Esophagus squamous epithelium (tissue), 5 donors: ENCODE results near the gene IGSF22. TPM values are rescaled to one million over a fixed set of nuclear protein-coding genes. Genes with fewer than 3 reads are reported as not detected.

Source experiments
- DNase-seq: peaks from one replicate; lab custom pipeline; 2025; lab: John Stamatoyannopoulos, UW
- H3K27ac ChIP-seq, 4 donors: fragments of 200-600 bp; sonication (generic); one replicate each; pipeline ENCODE4 v1.5.1; 2016 to 2019; ENCODE audit warnings: mild to moderate bottlenecking in 1 of 4
- H3K27me3 ChIP-seq, 4 donors: fragments of 200-600 bp; sonication (generic); 1 replicate in 3 of 4; 2 replicates in 1 of 4; pipeline versions ENCODE4 v1.5.1 to v1.6.0; 2017 to 2021; ENCODE audit warnings: antibody characterized with exemption in 1 of 4
- H3K36me3 ChIP-seq, 3 donors: fragments of 200-600 bp; sonication (generic); one replicate each; pipeline ENCODE4 v1.5.1; 2016 to 2019
- H3K4me1 ChIP-seq, 3 donors: fragments of 200-600 bp; sonication (generic); one replicate each; pipeline ENCODE4 v1.5.1; 2017 to 2019
- H3K4me3 ChIP-seq, 4 donors: fragments of 200-600 bp; sonication (generic); 1 replicate in 3 of 4; 2 replicates in 1 of 4; pipeline ENCODE4 v1.5.1; 2016 to 2019; ENCODE audit warnings: mild to moderate bottlenecking in 2 of 4, moderate library complexity in 1 of 4
- H3K9me3 ChIP-seq, 3 donors: fragments of 200-600 bp; sonication (generic); one replicate each; pipeline ENCODE4 v1.5.1; 2016 to 2019
- POLR2A ChIP-seq, 4 donors: fragments of 450-650 bp; IDR thresholded peaks; one replicate each; pipeline ENCODE4 v1.6.1; 2017; ENCODE audit warnings: antibody characterized with exemption in 4 of 4, mild to moderate bottlenecking in 4 of 4, moderate library complexity in 3 of 4
- WGBS, 2 donors: methylation state at CpG; one replicate each; pipeline ENCODE4 v1.1.5; 2018; 5-methylcytosine and 5-hydroxymethylcytosine counted together
- intact Hi-C: fragments of 100-400 bp; cut with DNase I; formaldehyde crosslinking; loops from one replicate; pipeline ENCODE4 v1.15.0; 2022
- total RNA-seq, 4 donors: library from RNA; depleted of rRNA; stranded (reverse); fragments of >200 nt; gene quantifications; one replicate each; pipeline ENCODE4 v1.1.0, GENCODE V29; 2016
- TF ChIP-seq, protein P1 (sequence below), 6 experiments: fragments of 450-650 bp in 4 of 6; fragments of 200-600 bp in 2 of 6; sonication (generic) in 2 of 6; IDR thresholded peaks; one replicate each; pipeline ENCODE4 v1.5.1; 2016 to 2019; ENCODE audit warnings: antibody characterized with exemption in 6 of 6, mild to moderate bottlenecking in 4 of 6, moderate library complexity in 4 of 6
- donor health status: DM: yes; HTN: yes; CAD: no.

Gene IGSF22
- total RNA-seq, 4 donors from 2014 or later, result under 0.01 TPM; not detected in 3

DNA sequence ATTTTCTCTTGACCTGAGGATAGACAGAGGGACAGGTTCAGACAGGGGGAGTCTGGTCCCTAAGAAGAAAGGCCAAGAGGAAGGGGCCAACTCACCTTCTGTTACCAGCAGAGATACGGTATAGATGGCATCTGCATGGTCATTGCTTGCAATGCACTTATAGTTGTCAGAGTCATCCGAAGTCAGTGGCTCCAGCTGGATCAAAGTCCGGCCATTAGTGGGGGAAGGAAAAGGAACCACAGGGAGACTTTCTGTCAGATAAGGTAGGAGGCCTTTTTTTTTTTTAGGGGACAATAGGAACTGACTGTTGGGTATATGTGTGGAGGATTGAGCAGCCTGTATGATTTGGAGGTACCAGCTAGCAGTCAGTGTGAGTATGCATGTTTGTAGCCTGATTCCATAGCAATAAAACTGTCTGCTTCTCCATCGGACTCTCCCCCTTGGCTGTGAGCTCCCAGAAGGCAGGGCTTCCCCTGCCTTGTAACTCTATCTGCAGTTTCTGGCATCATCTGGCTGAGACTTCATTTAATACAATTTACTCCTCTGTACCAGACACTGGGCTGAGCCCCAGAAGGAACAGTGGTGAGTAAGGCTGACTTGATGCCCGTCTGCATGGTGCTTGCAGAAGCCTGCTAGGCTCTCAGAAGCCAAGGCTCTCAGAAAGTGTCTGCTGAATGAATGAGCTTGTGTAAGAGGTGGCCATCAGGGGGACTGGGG, 5.7 kb downstream of the IGSF22 start:
- Histone ChIP-seq H3K4me3 (peak overlapping the region in 2 of 4 donors; percentile 57 to 70), H3K36me3 (no peaks in the 10 kb centered on the region), H3K27ac (peak overlapping the region in 3 of 4 donors; percentile 65 to 76 (median 70)), H3K27me3 (no peaks in the 10 kb centered on the region), H3K4me1 (peaks cover 4 to 23% (median 17%) of the 10 kb centered on the region in 3 donors), H3K9me3 (no peaks in the 10 kb centered on the region)
- intact Hi-C loops, result loop anchor here (10.0 kb wide), 1 partner anchor 175 kb away; no protein-coding TSS in a partner anchor
- 57 to 66% methylated on average over 4 to 5 of the region's 5 CpGs for WGBS, 2 donors
- DNase-seq, result no peak
- TF ChIP-seq, protein P1, sequence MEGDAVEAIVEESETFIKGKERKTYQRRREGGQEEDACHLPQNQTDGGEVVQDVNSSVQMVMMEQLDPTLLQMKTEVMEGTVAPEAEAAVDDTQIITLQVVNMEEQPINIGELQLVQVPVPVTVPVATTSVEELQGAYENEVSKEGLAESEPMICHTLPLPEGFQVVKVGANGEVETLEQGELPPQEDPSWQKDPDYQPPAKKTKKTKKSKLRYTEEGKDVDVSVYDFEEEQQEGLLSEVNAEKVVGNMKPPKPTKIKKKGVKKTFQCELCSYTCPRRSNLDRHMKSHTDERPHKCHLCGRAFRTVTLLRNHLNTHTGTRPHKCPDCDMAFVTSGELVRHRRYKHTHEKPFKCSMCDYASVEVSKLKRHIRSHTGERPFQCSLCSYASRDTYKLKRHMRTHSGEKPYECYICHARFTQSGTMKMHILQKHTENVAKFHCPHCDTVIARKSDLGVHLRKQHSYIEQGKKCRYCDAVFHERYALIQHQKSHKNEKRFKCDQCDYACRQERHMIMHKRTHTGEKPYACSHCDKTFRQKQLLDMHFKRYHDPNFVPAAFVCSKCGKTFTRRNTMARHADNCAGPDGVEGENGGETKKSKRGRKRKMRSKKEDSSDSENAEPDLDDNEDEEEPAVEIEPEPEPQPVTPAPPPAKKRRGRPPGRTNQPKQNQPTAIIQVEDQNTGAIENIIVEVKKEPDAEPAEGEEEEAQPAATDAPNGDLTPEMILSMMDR (IDR thresholded peaks at IDR 0.05), result no peak
- TF ChIP-seq POLR2A (IDR thresholded peaks at IDR 0.05), result no peak

DNA sequence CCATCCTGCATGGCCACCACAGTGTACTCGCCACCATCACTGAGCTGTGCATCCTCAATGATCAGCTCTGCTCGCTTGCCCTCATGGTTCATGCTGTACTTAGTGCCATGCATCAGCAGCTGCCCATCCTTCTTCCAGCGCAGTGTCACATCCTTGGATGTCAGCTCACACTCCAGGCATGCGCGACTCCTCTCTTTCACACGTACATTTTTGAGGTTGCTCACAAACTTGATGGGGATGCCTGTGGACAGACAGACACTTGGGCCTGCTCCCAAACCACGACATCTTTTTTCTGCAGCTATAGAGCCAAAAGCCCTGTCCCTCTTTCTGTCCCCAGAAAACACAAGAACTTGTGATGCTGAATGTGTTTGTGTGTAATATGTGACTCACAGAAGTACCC, 10.5 kb downstream of the IGSF22 start:
- no peak overlapping the region for H3K27ac ChIP-seq
- intact Hi-C loops, result no loop called here

GRCh38 chr11:18714443-18714780, 11.6 kb downstream of the IGSF22 start:
- Histone ChIP-seq H3K4me3 (no peak overlapping the region), H3K4me1 (no peaks in the 10 kb centered on the region), H3K27ac (no peak overlapping the region), H3K27me3 (no peaks in the 10 kb centered on the region), H3K36me3 (no peaks in the 10 kb centered on the region), H3K9me3 (no peaks in the 10 kb centered on the region)
- no peak for DNase-seq
- intact Hi-C loops, result no loop called here
- TF ChIP-seq POLR2A (IDR thresholded peaks at IDR 0.05), result no peak
- TF ChIP-seq, protein P1 (IDR thresholded peaks at IDR 0.05), result no peak
- WGBS, 2 donors, result 90 to 92% methylated on average over 7 to 10 of the region's 10 CpGs

More for the DNA sequence above, 10.5 kb downstream of the IGSF22 start:
- Histone ChIP-seq H3K4me1 (peaks cover 1 to 2% (median 1%) of the 10 kb centered on the region in 3 donors), H3K27me3 (no peaks in the 10 kb centered on the region), H3K4me3 (no peak overlapping the region), H3K9me3 (no peaks in the 10 kb centered on the region), H3K36me3 (no peaks in the 10 kb centered on the region)
- 72 to 76% methylated on average over 5 to 7 of the region's 7 CpGs for WGBS, 2 donors
- DNase-seq, result no peak
- TF ChIP-seq POLR2A (IDR thresholded peaks at IDR 0.05), result no peak
- TF ChIP-seq, protein P1 (IDR thresholded peaks at IDR 0.05), result no peak

GRCh38 chr11:18713646-18714442, 12.1 kb downstream of the IGSF22 start:
- no peaks in the 10 kb centered on the region for H3K9me3 ChIP-seq
- no peak for DNase-seq
- H3K4me3 ChIP-seq, result no peak overlapping the region
- TF ChIP-seq, protein P1 (IDR thresholded peaks at IDR 0.05), result no peak
- TF ChIP-seq POLR2A (IDR thresholded peaks at IDR 0.05), result no peak
- no peaks in the 10 kb centered on the region for H3K27me3 ChIP-seq
- H3K4me1 ChIP-seq, result no peaks in the 10 kb centered on the region
- WGBS, 2 donors, result 89 to 90% methylated on average over 7 to 16 of the region's 26 CpGs
- no peak overlapping the region for H3K27ac ChIP-seq
- intact Hi-C loops, result no loop called here
- no peaks in the 10 kb centered on the region for H3K36me3 ChIP-seq

DNA sequence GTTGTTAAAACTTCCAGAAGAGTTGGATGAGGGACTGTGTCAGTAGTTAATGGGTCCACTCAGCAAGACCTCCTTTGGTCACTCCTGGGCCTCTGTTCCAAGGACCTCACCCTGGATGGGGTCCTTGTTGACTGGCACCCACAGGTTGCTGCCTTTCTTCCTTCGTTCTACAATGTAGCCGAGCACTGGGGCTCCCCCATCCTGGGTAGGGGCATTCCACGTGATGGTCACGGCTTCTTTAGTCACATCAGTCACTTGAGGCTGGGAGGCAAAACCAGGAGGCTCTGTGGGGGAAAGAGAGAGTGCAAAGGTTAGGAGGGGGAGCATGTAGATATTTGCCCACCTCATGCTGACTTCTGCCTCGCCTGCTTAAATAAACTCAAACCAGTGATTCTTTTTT, 15.4 kb downstream of the IGSF22 start:
- no peak overlapping the region for H3K4me3 ChIP-seq
- peaks cover 0 to 5% (median 0%) of the 10 kb centered on the region in 4 donors for H3K27me3 ChIP-seq
- 77 to 86% methylated on average over 4 to 5 of the region's 5 CpGs for WGBS, 2 donors

More for the DNA sequence above, 15.4 kb downstream of the IGSF22 start:
- no peak overlapping the region for H3K27ac ChIP-seq
- no peaks in the 10 kb centered on the region for H3K36me3 ChIP-seq
- no peak for DNase-seq
- intact Hi-C loops, result no loop called here
- H3K4me1 ChIP-seq, result peaks cover 4 to 15% (median 5%) of the 10 kb centered on the region in 3 donors
- H3K9me3 ChIP-seq, result no peaks in the 10 kb centered on the region
- no peak for TF ChIP-seq POLR2A (IDR thresholded peaks at IDR 0.05)
- TF ChIP-seq, protein P1 (IDR thresholded peaks at IDR 0.05), result no peak
